ENCODE data around the gene MAP3K14. TPM values are rescaled to one million over a fixed set of nuclear protein-coding genes. Genes with fewer than 3 reads are reported as not detected.

MAP3K14 gene
- total RNA-seq, 1 donor from 2014 or later: 5.2 TPM

- no peak for TF ChIP-seq CTCF (IDR thresholded peaks at IDR 0.05; ENCODE audit: unreplicated experiment)
- Mint-ChIP-seq H3K36me3 (ENCODE audit: low read depth, unreplicated experiment) (no peaks in the 10 kb centered on the region), H3K4me1 (ENCODE audit: unreplicated experiment) (peaks cover 3% of the 10 kb centered on the region), H3K27ac (ENCODE audit: unreplicated experiment) (no peak overlapping the region), H3K9me3 (ENCODE audit: unreplicated experiment) (no peaks in the 10 kb centered on the region), H3K27me3 (ENCODE audit: unreplicated experiment) (peaks cover 12% of the 10 kb centered on the region), H3K4me3 (ENCODE audit: unreplicated experiment) (no peak overlapping the region)
- DNase-seq (ENCODE audit: low spot score): no peak
Observed at GRCh38 chr17:45220079-45220478, 96.7 kb downstream of the MAP3K14 start.

- DNase-seq (ENCODE audit: low spot score): peak; percentile 89
- Mint-ChIP-seq H3K4me1 (ENCODE audit: unreplicated experiment) (peaks cover 3% of the 10 kb centered on the region), H3K36me3 (ENCODE audit: low read depth, unreplicated experiment) (no peaks in the 10 kb centered on the region), H3K27me3 (ENCODE audit: unreplicated experiment) (peaks cover 12% of the 10 kb centered on the region), H3K27ac (ENCODE audit: unreplicated experiment) (no peak overlapping the region), H3K9me3 (ENCODE audit: unreplicated experiment) (no peaks in the 10 kb centered on the region), H3K4me3 (ENCODE audit: unreplicated experiment) (no peak overlapping the region)
- TF ChIP-seq CTCF (IDR thresholded peaks at IDR 0.05; ENCODE audit: unreplicated experiment): peak; percentile 98
Observed at GRCh38 chr17:45218895-45219661, 97.7 kb downstream of the MAP3K14 start.

Other genes starting within 250 kb of the MAP3K14 start
- 9.7 TPM for gene PLCD3, start 184.5 kb downstream of the MAP3K14 start, total RNA-seq (ENCODE audit: unreplicated experiment)
- 9.4 TPM for gene ACBD4, start 181.3 kb downstream of the MAP3K14 start, total RNA-seq (ENCODE audit: unreplicated experiment)
- 22.6 TPM for gene HEXIM1, start 168.5 kb downstream of the MAP3K14 start, total RNA-seq (ENCODE audit: unreplicated experiment)
- 13.0 TPM for gene HEXIM2, start 155.1 kb downstream of the MAP3K14 start, total RNA-seq (ENCODE audit: unreplicated experiment)
- gene FMNL1, start 95.1 kb downstream of the MAP3K14 start, total RNA-seq (ENCODE audit: unreplicated experiment): 103 TPM
- gene SPATA32, start 54.9 kb downstream of the MAP3K14 start, total RNA-seq (ENCODE audit: unreplicated experiment): not detected
- 155 TPM for gene ARHGAP27, start 115.8 kb upstream of the MAP3K14 start, total RNA-seq (ENCODE audit: unreplicated experiment)
- gene PLEKHM1, start 173.7 kb upstream of the MAP3K14 start, total RNA-seq (ENCODE audit: unreplicated experiment): 46.6 TPM

All from endothelial cell (in vitro differentiated cells).